ENCODE data around the gene IFIT2. TPM values are rescaled to one million over a fixed set of nuclear protein-coding genes. Genes with fewer than 3 reads are reported as not detected.

The IFIT2 gene
- 3.9 and 9.5 TPM in 2 replicates for total RNA-seq

GRCh38 chr10:89301721-89302445, at the start of gene IFIT2:
IFIT2 (plus strand) TSS chr10:89302046; CDS start chr10:89302124, 78 bp downstream.

GRCh38 chr10:89327803-89328441, 26.1 kb downstream of the IFIT2 start, which contains the start of gene IFIT3:
IFIT3 (plus strand) TSS chr10:89327997; CDS start chr10:89328074, 77 bp downstream.

Other genes with a start within 250 kb of the IFIT2 start
- gene CH25H, start 94.7 kb upstream of the IFIT2 start, total RNA-seq: 0.20 and 0.78 TPM in 2 replicates
- gene LIPA, start 50.3 kb upstream of the IFIT2 start, total RNA-seq: 54.0 and 63.7 TPM in 2 replicates
- 7.5 and 19.9 TPM in 2 replicates for gene IFIT3, start 26.0 kb downstream of the IFIT2 start, total RNA-seq
- gene IFIT1B, start 76.0 kb downstream of the IFIT2 start, total RNA-seq: 0.03 TPM in 1 of 2 replicates, not detected in the other
- 4.4 and 22.2 TPM in 2 replicates for gene IFIT1, start 90.6 kb downstream of the IFIT2 start, total RNA-seq
- gene IFIT5, start 112.5 kb downstream of the IFIT2 start, total RNA-seq: 10.4 and 20.9 TPM in 2 replicates
- 0.10 and 0.33 TPM in 2 replicates for gene SLC16A12, start 233.5 kb downstream of the IFIT2 start, total RNA-seq

All from smooth muscle cell of the pulmonary artery (primary cell).